ENCODE data around the gene DACT1. TPM values are rescaled to one million over a fixed set of nuclear protein-coding genes. Genes with fewer than 3 reads are reported as not detected.
"Not testable (repeated sequence)": the region's sequence is repeated elsewhere in the genome, so short reads cannot be mapped to it uniquely, and the experiment has no call there.

DACT1 gene
- total RNA-seq (2021) = not detected in 2 replicates
- not detected for Bru-seq, nascent RNA
- BruChase-seq, experiment 1, labeled RNA remaining after a 2-hour chase = not detected
- BruChase-seq, experiment 2, labeled RNA remaining after a 6-hour chase = not detected
- long read RNA-seq = 0 reads

GRCh38 chr14:58637391-58638230, at the start of gene DACT1:
Gene DACT1, plus strand, starts transcription at chr14:58637962. Its CDS starts 241 bp downstream, at chr14:58638203.
- H3F3A ChIP-seq (ENCODE audit: insufficient read depth, low read depth) = no peaks in the 10 kb centered on the region
- no peaks in the 10 kb centered on the region for H3K79me2 ChIP-seq (ENCODE audit: low read depth)
- intact Hi-C loops (cut with micrococcal nuclease; ENCODE audit: unreplicated experiment) = no loop called here
- H3K27me3 ChIP-seq (ENCODE audit: insufficient read depth, low read depth) = peaks cover 53% of the 10 kb centered on the region
- no peak for TF ChIP-seq EZH2 (IDR thresholded peaks at IDR 0.05; ENCODE audit: low read depth)
- no peak for TF ChIP-seq CTCF (conservative IDR thresholded peaks at IDR 0.05)
- no peaks in the 10 kb centered on the region for H3K36me3 ChIP-seq (ENCODE audit: low read depth)
- H3K9me3 ChIP-seq (ENCODE audit: insufficient read depth, low read depth) = no peaks in the 10 kb centered on the region
- H3K4me3 ChIP-seq = no peak within 1 kb of the TSS
- ChIA-PET POLR2A (ENCODE audit: unreplicated experiment) (no interaction called here), CTCF (no interaction called here)
- DNase-seq = no peak
- no peak within 1 kb of the TSS for H2AFZ ChIP-seq
- no peaks in the 10 kb centered on the region for H4K20me1 ChIP-seq (ENCODE audit: insufficient read depth)
- no peak within 1 kb of the TSS for H3K27ac ChIP-seq
- H3K9me2 ChIP-seq (ENCODE audit: insufficient read depth) = no peaks in the 10 kb centered on the region
- H3K4me1 ChIP-seq (replicated peaks; ENCODE audit: insufficient read depth) = no peaks in the 10 kb centered on the region
- no TSS peak for BruUV-seq (replicated peaks)
- no peak within 1 kb of the TSS for H3K4me2 ChIP-seq

GRCh38 chr14:58588321-58588720, 49.4 kb upstream of the DACT1 start:
- POLR2A ChIA-PET (ENCODE audit: unreplicated experiment); H3K4me1 ChIP-seq (replicated peaks; ENCODE audit: insufficient read depth); H3K79me2 ChIP-seq (ENCODE audit: low read depth); H3K9me3 ChIP-seq (ENCODE audit: insufficient read depth, low read depth); H4K20me1 ChIP-seq (ENCODE audit: insufficient read depth); BruUV-seq (replicated peaks); H3K36me3 ChIP-seq (ENCODE audit: low read depth); H3K4me3 ChIP-seq; H3K9me2 ChIP-seq (ENCODE audit: insufficient read depth); H3K27ac ChIP-seq; DNase-seq; H2AFZ ChIP-seq; H3K4me2 ChIP-seq; intact Hi-C loops (cut with micrococcal nuclease; ENCODE audit: unreplicated experiment); H3F3A ChIP-seq (ENCODE audit: insufficient read depth, low read depth); CTCF ChIA-PET: not testable (repeated sequence)
- peaks cover 48% of the 10 kb centered on the region for H3K27me3 ChIP-seq (ENCODE audit: insufficient read depth, low read depth)

GRCh38 chr14:58593977-58594376, 43.8 kb upstream of the DACT1 start:
- no peaks in the 10 kb centered on the region for H3F3A ChIP-seq (ENCODE audit: insufficient read depth, low read depth)
- H2AFZ ChIP-seq = no peak overlapping the region
- no peak for DNase-seq
- no peaks in the 10 kb centered on the region for H3K9me2 ChIP-seq (ENCODE audit: insufficient read depth)
- H3K4me3 ChIP-seq = no peak overlapping the region
- POLR2A ChIA-PET (ENCODE audit: unreplicated experiment) = no interaction called here
- H3K27ac ChIP-seq = no peak overlapping the region
- no TSS peak for BruUV-seq (replicated peaks)
- H3K4me2 ChIP-seq = no peak overlapping the region
- no peaks in the 10 kb centered on the region for H3K4me1 ChIP-seq (replicated peaks; ENCODE audit: insufficient read depth)
- no peaks in the 10 kb centered on the region for H4K20me1 ChIP-seq (ENCODE audit: insufficient read depth)
- no peaks in the 10 kb centered on the region for H3K36me3 ChIP-seq (ENCODE audit: low read depth)
- peaks cover 18% of the 10 kb centered on the region for H3K27me3 ChIP-seq (ENCODE audit: insufficient read depth, low read depth)
- H3K79me2 ChIP-seq (ENCODE audit: low read depth) = no peaks in the 10 kb centered on the region
- H3K9me3 ChIP-seq (ENCODE audit: insufficient read depth, low read depth) = no peaks in the 10 kb centered on the region
- intact Hi-C loops (cut with micrococcal nuclease; ENCODE audit: unreplicated experiment) = no loop called here
- CTCF ChIA-PET = no interaction called here
- no peak for TF ChIP-seq EZH2 (IDR thresholded peaks at IDR 0.05; ENCODE audit: low read depth)
- no peak for TF ChIP-seq CTCF (conservative IDR thresholded peaks at IDR 0.05)

All from PC-9 (cell line).